RCC 7860 (cell line): ENCODE measurements around the gene CLSTN3.
"Not testable (repeated sequence)": the region's sequence is repeated elsewhere in the genome, so short reads cannot be mapped to it uniquely, and the experiment has no call there.

Source experiments
- DNase-seq: peaks from one replicate; pipeline ENCODE4 v3.0.0-alpha.2; 2015; ENCODE audit warnings: low spot score
- FAIRE-seq: peaks from 2 replicates; lab custom pipeline; 2012; peaks lifted over from hg19 to GRCh38; lab: Jason Lieb, UNC

Gene CLSTN3

DNA sequence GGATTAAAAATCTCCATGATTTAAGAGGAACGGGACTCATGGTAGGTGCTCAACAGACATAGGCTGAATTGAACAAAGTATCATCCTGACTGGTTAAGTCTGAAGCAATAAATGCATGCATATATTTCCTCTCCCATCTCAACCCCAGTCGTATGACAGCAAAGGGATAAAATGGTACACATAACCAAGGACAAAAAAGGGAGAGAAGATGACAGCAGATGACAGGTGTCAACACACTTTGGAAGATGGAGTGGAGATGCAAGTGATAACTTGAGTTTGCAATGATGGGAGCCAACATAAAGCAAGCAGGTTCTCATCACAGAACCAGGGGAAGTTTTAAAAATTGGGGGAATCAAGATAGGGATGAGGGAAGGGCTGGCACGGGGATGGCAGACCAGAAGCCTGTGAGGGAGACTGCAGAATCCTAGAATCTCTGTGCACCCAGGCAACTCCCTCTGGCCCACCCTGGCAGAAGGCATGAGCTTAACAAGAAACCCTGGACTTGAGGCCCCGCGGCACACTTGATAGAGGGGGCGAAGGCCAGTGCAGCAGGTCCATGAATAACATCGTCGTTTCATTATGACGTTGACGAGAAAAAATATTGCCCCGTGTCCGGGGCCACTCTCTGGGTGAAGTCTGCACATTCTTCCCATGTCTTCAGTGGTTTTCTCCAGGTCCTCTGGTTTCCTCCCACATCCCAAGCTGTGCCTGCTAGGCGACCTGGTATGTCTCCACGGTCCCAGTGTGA, 26.2 kb upstream of the CLSTN3 start:
- DNase-seq (no peak), FAIRE-seq (no peak)

- FAIRE-seq (no peak), DNase-seq (no peak)
Observed at GRCh38 chr12:7106082-7106481, 24.1 kb upstream of the CLSTN3 start.

- DNase-seq, FAIRE-seq: not testable (repeated sequence)
Observed at GRCh38 chr12:7107181-7107580, 23.0 kb upstream of the CLSTN3 start.

DNA sequence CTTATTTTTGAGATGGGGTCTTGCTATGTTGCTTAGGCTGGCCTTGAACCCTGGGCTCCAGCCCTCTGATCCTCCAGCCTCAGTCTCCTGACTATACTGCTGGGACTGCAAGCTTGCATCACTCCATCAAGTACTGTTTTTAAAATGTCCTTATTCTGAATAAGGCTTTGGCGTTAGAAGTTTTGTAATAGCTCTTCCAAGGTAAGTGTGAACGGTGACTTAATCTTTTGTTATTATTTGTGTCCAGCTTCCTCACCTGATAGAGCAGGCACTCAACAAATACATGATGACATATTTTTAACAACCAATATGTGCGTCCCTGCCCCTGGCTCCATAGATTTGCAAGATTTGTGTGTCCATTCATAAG, 22.6 kb upstream of the CLSTN3 start:
- no peak for FAIRE-seq
- DNase-seq: no peak

DNA sequence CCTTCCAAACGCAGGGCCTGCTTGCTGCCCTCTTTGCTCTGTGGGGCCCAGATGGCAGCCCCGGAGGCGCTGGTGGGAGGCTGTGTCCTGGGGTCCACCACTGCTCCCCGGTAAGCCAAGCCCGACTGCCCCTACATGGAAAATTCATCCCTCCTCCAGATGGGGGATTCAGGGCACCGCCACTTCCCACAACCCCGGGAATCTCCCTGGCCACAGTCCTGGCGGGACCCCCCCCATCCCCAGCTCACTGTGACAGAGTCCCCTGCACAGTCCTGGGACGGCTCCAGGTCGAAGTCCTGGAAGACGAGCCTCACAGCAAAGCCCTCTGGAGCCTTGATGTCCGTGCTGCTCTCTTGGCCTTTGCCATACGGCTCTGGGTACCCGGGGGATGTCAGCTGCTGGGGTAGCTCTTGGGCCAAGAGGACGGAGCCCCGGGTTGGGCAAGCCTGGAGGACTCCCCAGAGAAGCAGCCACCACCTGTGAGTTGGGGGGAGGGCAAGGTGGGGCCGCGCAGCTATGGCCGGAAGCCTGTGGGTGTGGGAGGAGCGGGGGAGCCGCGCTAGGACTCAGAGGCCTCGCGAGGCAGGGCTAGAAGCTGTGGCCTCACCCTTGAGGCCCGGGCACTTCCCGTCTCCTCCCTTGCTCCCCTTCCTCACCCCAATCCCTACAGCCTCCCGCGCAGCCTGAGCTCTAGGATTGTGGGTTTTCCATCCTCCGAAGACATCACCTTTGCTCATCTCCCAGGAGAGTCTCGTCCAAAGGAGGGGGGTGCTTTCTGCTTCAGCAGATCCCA, 22.0 kb upstream of the CLSTN3 start:
- FAIRE-seq (no peak), DNase-seq (peak; percentile 61)

GRCh38 chr12:7108796-7109571, 21.2 kb upstream of the CLSTN3 start, which contains the start of gene C1RL:
C1RL (minus strand) TSS chr12:7109214; CDS start chr12:7109180, 34 bp downstream.
- peak; percentile 61 for DNase-seq
- no peak for FAIRE-seq

DNA sequence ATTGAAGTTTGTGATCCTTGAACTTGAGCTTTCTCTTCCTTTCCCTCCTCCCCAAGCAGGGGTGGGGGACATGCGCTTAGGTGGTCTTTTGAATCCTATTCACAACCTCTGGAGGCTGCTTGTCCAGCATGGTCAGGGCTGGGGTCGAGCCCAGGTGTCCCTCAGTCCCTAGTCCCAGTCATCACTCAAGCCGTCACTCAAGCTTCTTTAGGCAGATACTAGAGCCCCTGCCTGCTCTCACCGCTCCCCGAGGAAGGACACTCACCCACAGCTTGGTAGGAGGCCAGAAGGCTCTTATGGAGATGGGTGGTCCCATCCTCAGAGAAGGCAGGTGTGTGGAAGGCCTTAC, 20.6 kb upstream of the CLSTN3 start:
- DNase-seq: no peak
- FAIRE-seq: no peak

GRCh38 chr12:7110661-7111060, 19.5 kb upstream of the CLSTN3 start:
- FAIRE-seq: no peak
- DNase-seq: no peak

DNA sequence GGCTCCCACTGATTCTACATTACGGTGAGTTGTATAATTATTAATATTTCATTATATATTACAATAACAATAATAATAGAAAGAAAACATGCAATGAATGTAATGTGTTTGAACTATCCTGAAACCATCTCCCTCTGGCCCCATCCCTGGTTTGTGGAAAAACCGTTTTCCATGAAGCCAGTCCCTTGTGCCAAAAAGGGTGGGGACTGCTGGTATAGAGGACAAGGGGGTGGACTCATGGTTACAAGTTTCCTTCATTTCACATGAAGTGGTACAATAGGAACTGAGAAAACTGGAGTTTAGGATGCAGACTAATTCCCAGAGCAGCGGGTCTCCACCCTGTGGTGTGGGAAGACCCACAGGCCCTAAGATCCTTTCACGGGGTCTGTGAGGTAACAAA, 18.1 kb upstream of the CLSTN3 start:
- no peak for FAIRE-seq
- DNase-seq: no peak

- no peak for FAIRE-seq
- peak; percentile 7 for DNase-seq
Observed at GRCh38 chr12:7113389-7113871, 16.7 kb upstream of the CLSTN3 start.

GRCh38 chr12:7114008-7114407, 16.2 kb upstream of the CLSTN3 start:
- DNase-seq (no peak), FAIRE-seq (no peak)

DNA sequence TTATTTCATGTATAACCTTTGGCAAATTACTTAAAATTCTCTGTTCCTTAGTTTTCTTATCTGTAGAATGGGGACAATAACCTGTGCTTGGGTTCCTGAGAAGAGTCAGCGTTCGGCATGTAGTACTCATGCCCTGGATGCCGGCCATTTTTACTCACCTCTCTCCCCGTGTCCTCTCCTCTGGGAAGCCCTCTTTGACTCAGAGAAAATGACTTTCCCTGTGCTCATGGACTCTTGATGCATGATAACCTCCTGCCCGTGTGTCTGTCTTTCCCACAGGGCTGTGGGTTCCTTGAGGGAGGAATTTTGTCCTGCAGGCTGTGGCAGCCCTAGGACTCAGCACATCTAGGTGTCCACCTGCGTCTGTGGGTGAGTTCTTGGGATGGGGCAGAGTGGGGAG, 15.3 kb upstream of the CLSTN3 start:
- no peak for DNase-seq
- no peak for FAIRE-seq

- FAIRE-seq: no peak
- no peak for DNase-seq
Observed at GRCh38 chr12:7116196-7116595, 14.0 kb upstream of the CLSTN3 start.

GRCh38 chr12:7116916-7117315, 13.3 kb upstream of the CLSTN3 start:
- FAIRE-seq (no peak), DNase-seq (no peak)

DNA sequence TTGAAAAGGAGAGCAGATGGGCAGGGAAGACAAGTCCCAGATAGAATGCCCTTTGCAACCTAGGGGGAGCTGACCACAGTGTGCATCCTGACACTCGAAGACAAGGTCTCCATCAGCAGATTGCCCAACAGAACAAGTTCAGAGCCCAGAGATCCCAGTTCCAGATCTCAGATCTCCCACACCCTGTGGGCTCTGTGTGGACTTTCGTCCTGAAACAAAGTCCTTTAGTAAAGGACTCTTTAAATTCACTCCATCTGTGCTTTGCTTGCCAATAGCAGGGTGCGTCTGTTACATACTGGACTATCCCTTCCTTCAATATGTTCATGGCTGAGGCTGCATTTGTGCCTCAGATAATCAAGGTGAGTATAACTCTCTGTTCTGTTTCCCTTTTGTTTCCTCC, 12.5 kb upstream of the CLSTN3 start:
- DNase-seq (no peak), FAIRE-seq (no peak)

DNA sequence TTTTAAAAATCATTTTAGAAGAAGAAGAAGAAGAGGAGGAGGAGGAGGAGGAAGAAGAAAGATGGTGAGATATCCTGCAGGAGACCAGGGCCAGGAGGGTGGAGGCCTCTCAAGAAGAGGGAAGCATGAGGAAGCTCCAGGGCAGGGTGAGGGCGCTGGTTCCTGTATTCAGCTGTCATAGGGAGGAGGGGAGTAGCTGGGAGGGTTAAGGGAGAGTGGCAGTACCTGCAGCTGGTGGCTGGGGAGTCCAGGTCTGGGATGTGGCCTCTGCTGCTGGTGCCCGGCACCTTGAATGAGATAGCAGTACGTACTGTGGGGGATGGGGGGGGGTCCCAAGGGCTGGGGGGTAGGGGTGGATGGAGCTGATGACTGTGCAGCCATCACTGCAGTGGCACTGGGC, 11.3 kb upstream of the CLSTN3 start:
- no peak for FAIRE-seq

GRCh38 chr12:7120166-7120565, 10.0 kb upstream of the CLSTN3 start:
- FAIRE-seq (no peak), DNase-seq (no peak)

More for the DNA sequence above, 11.3 kb upstream of the CLSTN3 start:
- no peak for DNase-seq

DNA sequence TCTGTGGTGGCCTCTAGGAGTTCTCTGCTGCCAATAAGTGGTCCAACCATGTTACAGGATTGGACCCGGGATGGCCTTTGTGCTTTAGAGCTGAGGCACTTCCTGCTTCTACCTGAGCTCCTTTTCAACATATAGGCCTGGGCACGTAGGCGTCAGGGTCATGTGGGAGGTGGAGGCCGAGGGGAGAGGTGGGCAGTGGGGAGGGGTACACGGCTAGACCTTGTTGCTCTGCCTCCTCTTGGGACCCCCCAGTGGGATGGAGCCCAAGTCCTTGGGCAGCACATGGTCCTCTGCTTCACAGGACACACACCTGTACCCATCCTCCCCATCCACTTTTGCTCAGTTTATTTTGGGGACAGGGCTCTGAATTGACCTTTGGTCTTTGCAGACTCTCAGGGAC, 8.8 kb upstream of the CLSTN3 start:
- FAIRE-seq (no peak), DNase-seq (no peak)

DNA sequence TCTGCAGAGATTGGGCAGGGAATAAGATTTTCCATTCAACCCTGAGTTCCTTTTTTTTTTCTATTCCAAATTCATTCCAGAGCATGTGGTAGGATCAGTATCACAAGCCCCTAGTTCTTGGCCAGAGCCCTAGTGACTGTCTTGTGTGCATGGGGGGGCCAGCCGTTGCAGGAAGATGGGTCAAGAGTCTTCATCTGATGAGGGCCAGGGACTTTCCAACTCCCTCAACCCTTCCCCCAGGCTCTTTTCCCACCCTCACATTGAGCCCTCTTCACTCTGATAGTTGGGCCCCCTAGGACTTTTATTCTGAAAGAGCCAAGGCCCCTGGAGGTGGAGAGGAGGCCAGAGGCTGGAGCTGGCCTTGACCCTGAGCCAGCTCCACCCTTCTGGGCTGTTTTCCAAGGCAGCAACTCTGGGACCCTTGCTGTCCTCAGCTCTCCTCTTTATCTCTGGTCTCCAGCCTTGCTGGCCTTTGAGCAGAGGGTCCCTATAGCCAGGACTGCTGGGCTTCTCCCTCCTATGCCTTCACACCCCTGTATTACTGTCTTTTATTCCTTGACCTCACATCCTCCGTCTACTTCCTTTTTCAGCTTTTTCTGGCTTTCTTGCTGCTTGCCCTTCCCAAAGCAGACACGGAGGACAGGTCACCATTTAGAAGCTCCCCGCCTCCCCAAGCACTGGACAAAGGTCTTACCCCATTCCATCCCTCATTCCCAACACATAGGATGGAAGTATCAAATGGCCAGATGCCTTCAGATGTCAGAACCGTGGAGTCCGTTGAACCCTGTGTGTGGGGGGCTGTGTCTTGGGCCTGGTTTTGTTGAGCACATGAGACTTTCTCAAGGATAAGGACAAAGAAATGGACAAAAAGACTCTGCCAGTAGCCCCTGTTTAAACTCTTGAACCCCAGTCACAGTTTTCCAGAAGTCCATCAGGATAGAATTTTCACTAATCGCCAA, 7.1 kb upstream of the CLSTN3 start:
- FAIRE-seq (no peak), DNase-seq (no peak)

- DNase-seq (no peak), FAIRE-seq (no peak)
Observed at GRCh38 chr12:7123806-7124522, 6.2 kb upstream of the CLSTN3 start.
